HG02642 (cell line): Measurements from ENCODE around the gene ADGRD1.

Experiments
- ATAC-seq: cut with Tn5 transposase; IDR thresholded peaks from one replicate; pipeline ENCODE4 v1.9.1; 2021; ENCODE audit warnings: mild to moderate bottlenecking; ENCODE audit not compliant: unreplicated experiment, poor library complexity

Gene ADGRD1

GRCh38 chr12:131095826-131096680 is 142.3 kb downstream of the ADGRD1 start:
- ATAC-seq = no peak

- ATAC-seq = no peak
Observed at GRCh38 chr12:131096681-131097181, 143.0 kb downstream of the ADGRD1 start.

GRCh38 chr12:131097202-131098177 is 143.8 kb downstream of the ADGRD1 start:
- ATAC-seq = no peak

GRCh38 chr12:131098178-131098981 is 144.7 kb downstream of the ADGRD1 start:
- no peak for ATAC-seq

- no peak for ATAC-seq
Observed at GRCh38 chr12:131100031-131100674, 146.4 kb downstream of the ADGRD1 start.

- no peak for ATAC-seq
Observed at GRCh38 chr12:131101006-131101405, 147.3 kb downstream of the ADGRD1 start.

- peak; percentile 56 for ATAC-seq
Observed at GRCh38 chr12:131101703-131102492, 148.2 kb downstream of the ADGRD1 start.

- no peak for ATAC-seq
Observed at GRCh38 chr12:131102493-131102931, 148.8 kb downstream of the ADGRD1 start.

- no peak for ATAC-seq
Observed at GRCh38 chr12:131102991-131103668, 149.4 kb downstream of the ADGRD1 start.

GRCh38 chr12:131103669-131104462 is 150.2 kb downstream of the ADGRD1 start:
- no peak for ATAC-seq

GRCh38 chr12:131104463-131105350 is 151.0 kb downstream of the ADGRD1 start:
- peak; percentile 74 for ATAC-seq

GRCh38 chr12:131105351-131105735 is 151.6 kb downstream of the ADGRD1 start:
- no peak for ATAC-seq

GRCh38 chr12:131105736-131106348 is 152.1 kb downstream of the ADGRD1 start:
- no peak for ATAC-seq

- ATAC-seq = no peak
Observed at GRCh38 chr12:131106349-131106941, 152.7 kb downstream of the ADGRD1 start.

GRCh38 chr12:131108177-131108955 is 154.7 kb downstream of the ADGRD1 start:
- ATAC-seq = no peak
